Lower lobe of right lung (tissue), 2 donors: Measurements from ENCODE around the gene GRB14. TPM values are rescaled to one million over a fixed set of nuclear protein-coding genes. Genes with fewer than 3 reads are reported as not detected.

Source experiments
- ATAC-seq, 2 donors: fragments of 200-7000 bp; cut with Tn5 transposase; one replicate each; pipeline ENCODE4 v1.9.1; 2020 to 2022; ENCODE audit warnings: mild to moderate bottlenecking in 2 of 2, moderate library complexity in 2 of 2
- DNase-seq: peaks from one replicate; pipeline ENCODE4 v3.0.0-alpha.2; 2020
- H3K27ac ChIP-seq: fragments of 200-600 bp; one replicate; pipeline ENCODE4 v1.8.0; 2022
- H3K27me3 ChIP-seq: fragments of 200-600 bp; one replicate; pipeline ENCODE4 v1.8.0; 2022; ENCODE audit warnings: low read depth
- H3K36me3 ChIP-seq: fragments of 200-600 bp; one replicate; pipeline ENCODE4 v1.8.0; 2022; ENCODE audit warnings: mild to moderate bottlenecking
- H3K4me1 ChIP-seq: fragments of 200-600 bp; one replicate; pipeline ENCODE4 v1.8.0; 2022
- H3K4me3 ChIP-seq: fragments of 200-600 bp; one replicate; pipeline ENCODE4 v1.8.0; 2022; ENCODE audit warnings: mild to moderate bottlenecking
- H3K9me3 ChIP-seq: fragments of 200-600 bp; one replicate; pipeline ENCODE4 v1.8.0; 2022
- intact Hi-C: fragments of 100-400 bp; cut with DNase I; formaldehyde crosslinking; loops from one replicate; pipeline ENCODE4 v1.11.0; 2022
- total RNA-seq: library from RNA; stranded (reverse); fragmentation: NEBNext Ultra II Directional; extraction: Animal tissue kit (Norgen Biotek cat#: 25700); gene quantifications from one replicate; pipeline ENCODE4 v1.2.1, GENCODE V29; 2021
- TF ChIP-seq, protein P1 (sequence below): fragments of 200-600 bp; IDR thresholded peaks from one replicate; pipeline ENCODE4 v1.8.0; 2022; ENCODE audit warnings: antibody characterized with exemption, mild to moderate bottlenecking
- donor health status: DM: no; HTN: yes; CAD: no; lungs with severe emphysema.

Gene GRB14
- total RNA-seq, 1 donor from 2014 or later: 4.6 TPM

DNA sequence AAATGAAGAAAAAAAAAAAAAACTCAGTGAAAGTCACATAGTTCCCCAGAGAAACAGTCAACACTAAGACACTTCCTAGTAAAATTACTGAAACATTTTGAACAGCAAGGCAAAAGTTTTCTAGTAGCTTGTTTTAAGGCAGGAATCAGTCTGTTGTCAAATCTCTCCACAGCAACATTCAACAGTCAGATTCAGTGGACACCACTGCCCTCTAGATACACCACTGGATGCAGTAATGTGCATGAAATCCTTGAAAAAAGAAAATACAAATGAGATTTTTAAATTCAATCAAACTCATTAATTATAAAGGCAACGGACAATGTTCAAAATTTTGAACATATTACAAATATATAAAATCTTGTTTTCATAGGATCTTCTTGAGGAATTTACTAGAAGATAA lies 46.4 kb downstream of the GRB14 start:
- TF ChIP-seq, protein P1, sequence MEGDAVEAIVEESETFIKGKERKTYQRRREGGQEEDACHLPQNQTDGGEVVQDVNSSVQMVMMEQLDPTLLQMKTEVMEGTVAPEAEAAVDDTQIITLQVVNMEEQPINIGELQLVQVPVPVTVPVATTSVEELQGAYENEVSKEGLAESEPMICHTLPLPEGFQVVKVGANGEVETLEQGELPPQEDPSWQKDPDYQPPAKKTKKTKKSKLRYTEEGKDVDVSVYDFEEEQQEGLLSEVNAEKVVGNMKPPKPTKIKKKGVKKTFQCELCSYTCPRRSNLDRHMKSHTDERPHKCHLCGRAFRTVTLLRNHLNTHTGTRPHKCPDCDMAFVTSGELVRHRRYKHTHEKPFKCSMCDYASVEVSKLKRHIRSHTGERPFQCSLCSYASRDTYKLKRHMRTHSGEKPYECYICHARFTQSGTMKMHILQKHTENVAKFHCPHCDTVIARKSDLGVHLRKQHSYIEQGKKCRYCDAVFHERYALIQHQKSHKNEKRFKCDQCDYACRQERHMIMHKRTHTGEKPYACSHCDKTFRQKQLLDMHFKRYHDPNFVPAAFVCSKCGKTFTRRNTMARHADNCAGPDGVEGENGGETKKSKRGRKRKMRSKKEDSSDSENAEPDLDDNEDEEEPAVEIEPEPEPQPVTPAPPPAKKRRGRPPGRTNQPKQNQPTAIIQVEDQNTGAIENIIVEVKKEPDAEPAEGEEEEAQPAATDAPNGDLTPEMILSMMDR: no peak
- no peak for ATAC-seq
- no peak overlapping the region for H3K4me3 ChIP-seq
- DNase-seq: no peak
- no peaks in the 10 kb centered on the region for H3K27me3 ChIP-seq
- no peak overlapping the region for H3K27ac ChIP-seq
- H3K36me3 ChIP-seq: no peaks in the 10 kb centered on the region
- no peaks in the 10 kb centered on the region for H3K9me3 ChIP-seq
- no peaks in the 10 kb centered on the region for H3K4me1 ChIP-seq
- intact Hi-C loops: no loop called here

DNA sequence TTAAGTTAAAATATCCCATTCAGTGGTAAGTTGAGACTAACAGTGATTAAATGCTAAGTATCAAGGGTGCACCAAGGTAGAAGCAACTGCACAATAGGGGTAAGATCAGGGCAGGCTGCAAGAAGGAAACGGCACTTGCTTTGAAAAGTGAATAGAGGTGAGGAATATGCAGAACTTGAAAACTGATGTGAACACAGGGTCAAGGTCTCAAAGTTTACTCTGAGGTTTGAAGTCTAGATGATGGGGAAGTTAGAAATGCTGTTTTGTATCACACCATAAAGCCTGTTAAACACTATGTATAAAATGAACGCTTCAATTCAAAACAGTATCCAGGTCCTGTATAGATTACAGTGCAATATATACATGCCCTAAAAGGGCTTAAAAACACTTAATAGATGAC lies 50.8 kb downstream of the GRB14 start:
- no peaks in the 10 kb centered on the region for H3K36me3 ChIP-seq
- H3K9me3 ChIP-seq: no peaks in the 10 kb centered on the region
- ATAC-seq (no peak), DNase-seq (no peak)
- TF ChIP-seq, protein P1: no peak
- intact Hi-C loops: no loop called here
- no peak overlapping the region for H3K27ac ChIP-seq
- no peaks in the 10 kb centered on the region for H3K4me1 ChIP-seq
- no peak overlapping the region for H3K4me3 ChIP-seq
- no peaks in the 10 kb centered on the region for H3K27me3 ChIP-seq

DNA sequence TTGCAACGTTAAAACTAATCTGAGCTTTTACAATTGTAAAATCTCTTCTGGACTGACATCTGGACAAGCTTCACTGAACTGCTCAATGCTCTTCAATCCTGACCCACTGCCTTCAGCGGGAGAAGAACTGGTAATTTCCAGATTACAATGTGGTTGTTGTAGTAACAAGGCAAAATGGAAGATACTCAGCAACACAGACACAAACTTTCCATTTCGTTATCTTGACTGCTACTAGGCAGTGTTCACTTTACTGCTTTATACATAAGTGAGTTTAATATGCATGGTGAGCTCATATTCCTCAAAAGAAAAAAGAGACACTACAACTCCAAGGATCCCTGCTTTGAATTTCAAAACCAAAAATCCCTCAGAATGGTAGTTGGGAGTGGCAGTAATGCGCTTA lies 51.9 kb downstream of the GRB14 start:
- ATAC-seq: no peak
- Histone ChIP-seq H3K4me1 (no peaks in the 10 kb centered on the region), H3K9me3 (no peaks in the 10 kb centered on the region), H3K4me3 (no peak overlapping the region), H3K36me3 (no peaks in the 10 kb centered on the region), H3K27ac (no peak overlapping the region), H3K27me3 (no peaks in the 10 kb centered on the region)
- intact Hi-C loops: no loop called here
- TF ChIP-seq, protein P1: no peak
- no peak for DNase-seq

DNA sequence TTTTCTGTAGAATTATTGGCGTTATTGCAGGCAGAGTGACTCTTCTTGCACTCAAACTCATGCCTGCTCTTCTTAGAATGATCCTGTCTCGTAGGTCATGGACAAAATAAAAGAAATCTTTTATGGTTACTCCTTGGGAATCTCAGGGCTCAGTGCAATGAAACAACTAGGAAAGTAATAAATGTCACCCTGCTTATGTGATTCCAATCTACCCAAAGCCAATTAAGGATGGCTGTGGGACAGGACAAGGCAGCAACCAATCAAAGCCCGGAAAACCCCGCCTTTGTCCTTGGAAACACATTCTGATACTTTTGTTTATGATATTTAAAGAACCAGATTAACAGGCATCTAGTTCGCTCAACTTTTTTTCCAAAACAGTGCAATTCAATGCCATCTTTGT lies 53.0 kb downstream of the GRB14 start:
- Histone ChIP-seq H3K4me3 (peak overlapping the region; percentile 15), H3K27ac (no peak overlapping the region), H3K9me3 (no peaks in the 10 kb centered on the region), H3K36me3 (no peaks in the 10 kb centered on the region), H3K4me1 (no peaks in the 10 kb centered on the region), H3K27me3 (no peaks in the 10 kb centered on the region)
- intact Hi-C loops: no loop called here
- TF ChIP-seq, protein P1: no peak
- DNase-seq (no peak), ATAC-seq (no peak)

DNA sequence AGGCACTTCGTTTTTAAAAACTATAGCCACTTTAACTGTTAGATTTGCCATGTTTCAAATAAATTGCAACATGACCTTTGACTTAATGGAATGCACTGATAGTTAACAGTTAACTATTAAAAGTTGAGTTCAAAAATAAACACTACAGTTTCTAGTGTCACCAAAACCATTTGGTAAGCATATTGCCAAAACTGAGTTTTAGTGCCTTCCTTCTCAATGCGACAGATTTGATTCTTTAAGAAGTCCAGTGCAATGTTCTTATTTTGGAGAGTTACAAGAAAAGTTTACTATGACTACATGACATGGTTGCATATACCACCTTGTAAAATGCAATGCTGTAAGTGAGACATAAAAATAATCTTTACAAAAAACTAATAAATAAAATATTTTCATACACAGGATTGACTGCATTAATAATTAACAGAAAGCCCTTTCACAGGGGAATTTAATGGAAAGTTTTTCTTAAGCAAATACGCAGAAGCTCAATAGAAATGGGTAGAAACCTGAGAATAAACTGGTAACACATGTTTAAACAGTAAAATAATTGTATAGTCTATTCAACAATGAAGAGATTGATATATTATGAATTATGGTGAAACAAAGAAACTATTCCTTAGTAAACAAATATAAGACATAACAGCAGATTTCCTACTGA lies 53.8 kb downstream of the GRB14 start:
- Histone ChIP-seq H3K36me3 (no peaks in the 10 kb centered on the region), H3K4me1 (no peaks in the 10 kb centered on the region), H3K9me3 (no peaks in the 10 kb centered on the region), H3K27ac (no peak overlapping the region), H3K27me3 (no peaks in the 10 kb centered on the region), H3K4me3 (peak overlapping the region; percentile 15)
- no peak for ATAC-seq
- TF ChIP-seq, protein P1: no peak
- DNase-seq: no peak
- intact Hi-C loops: no loop called here
